ENCODE results near the gene SLIT1. TPM values are rescaled to one million over a fixed set of nuclear protein-coding genes. Genes with fewer than 3 reads are reported as not detected.

SLIT1 gene
- total RNA-seq, 1 donor from 2014 or later, result under 0.01 TPM

GRCh38 chr10:97050956-97051496 lies 134.7 kb downstream of the SLIT1 start:
- H3K36me3 ChIP-seq (ENCODE audit: control insufficient read depth, insufficient read depth, low read length), result no peaks in the 10 kb centered on the region
- no peak for FAIRE-seq
- no peak overlapping the region for H3K4me3 ChIP-seq (ENCODE audit: low read depth, low read length)
- no peak for TF ChIP-seq CTCF (IDR thresholded peaks at IDR 0.05; ENCODE audit: insufficient read depth, low read length, severe bottlenecking)
- no peaks in the 10 kb centered on the region for H3K27me3 ChIP-seq (ENCODE audit: control insufficient read depth, insufficient read depth, low read length)
- peak; percentile 20 for DNase-seq (ENCODE audit: low read depth)

GRCh38 chr10:97050205-97050745 lies 135.5 kb downstream of the SLIT1 start:
- Histone ChIP-seq H3K36me3 (ENCODE audit: control insufficient read depth, insufficient read depth, low read length) (no peaks in the 10 kb centered on the region), H3K4me3 (ENCODE audit: low read depth, low read length) (no peak overlapping the region), H3K27me3 (ENCODE audit: control insufficient read depth, insufficient read depth, low read length) (no peaks in the 10 kb centered on the region)
- FAIRE-seq (no peak), DNase-seq (ENCODE audit: low read depth) (no peak)
- TF ChIP-seq CTCF (IDR thresholded peaks at IDR 0.05; ENCODE audit: insufficient read depth, low read length, severe bottlenecking), result no peak

- DNase-seq (ENCODE audit: low read depth) (no peak), FAIRE-seq (no peak)
- no peaks in the 10 kb centered on the region for H3K36me3 ChIP-seq (ENCODE audit: control insufficient read depth, insufficient read depth, low read length)
- H3K27me3 ChIP-seq (ENCODE audit: control insufficient read depth, insufficient read depth, low read length), result no peaks in the 10 kb centered on the region
- TF ChIP-seq CTCF (IDR thresholded peaks at IDR 0.05; ENCODE audit: insufficient read depth, low read length, severe bottlenecking), result no peak
- no peak overlapping the region for H3K4me3 ChIP-seq (ENCODE audit: low read depth, low read length)
Measured at GRCh38 chr10:97049670-97050069, 136.1 kb downstream of the SLIT1 start.

- no peak for FAIRE-seq
- TF ChIP-seq CTCF (IDR thresholded peaks at IDR 0.05; ENCODE audit: insufficient read depth, low read length, severe bottlenecking), result no peak
- no peak for DNase-seq (ENCODE audit: low read depth)
- Histone ChIP-seq H3K4me3 (ENCODE audit: low read depth, low read length) (no peak overlapping the region), H3K27me3 (ENCODE audit: control insufficient read depth, insufficient read depth, low read length) (no peaks in the 10 kb centered on the region), H3K36me3 (ENCODE audit: control insufficient read depth, insufficient read depth, low read length) (no peaks in the 10 kb centered on the region)
Measured at GRCh38 chr10:97048649-97049427, 136.9 kb downstream of the SLIT1 start.

GRCh38 chr10:97047788-97048187 lies 138.0 kb downstream of the SLIT1 start:
- no peak for FAIRE-seq
- no peak for DNase-seq (ENCODE audit: low read depth)
- H3K27me3 ChIP-seq (ENCODE audit: control insufficient read depth, insufficient read depth, low read length), result no peaks in the 10 kb centered on the region
- no peaks in the 10 kb centered on the region for H3K36me3 ChIP-seq (ENCODE audit: control insufficient read depth, insufficient read depth, low read length)
- no peak overlapping the region for H3K4me3 ChIP-seq (ENCODE audit: low read depth, low read length)
- TF ChIP-seq CTCF (IDR thresholded peaks at IDR 0.05; ENCODE audit: insufficient read depth, low read length, severe bottlenecking), result no peak
